Stomach (tissue), 19 donors: Measurements from ENCODE around the gene CDC25C. TPM values are rescaled to one million over a fixed set of nuclear protein-coding genes. Genes with fewer than 3 reads are reported as not detected.

Experiments used
- DNase-seq, 2 donors: peaks; one replicate each; pipeline versions ENCODE4 v3.0.0 to v3.0.0-alpha.2; 2013 to 2019
- H3K27ac ChIP-seq, 5 donors: fragments of 200-600 bp in 4 of 5; sonication (generic) in 4 of 5; one replicate each; pipeline ENCODE4 v1.5.1; 2013 to 2019; ENCODE audit warnings: mild to moderate bottlenecking in 1 of 5, moderate library complexity in 1 of 5
- H3K27me3 ChIP-seq, 3 donors: fragments of 200-600 bp; sonication (generic); one replicate each; pipeline ENCODE4 v1.5.1; 2017 to 2019; ENCODE audit warnings: mixed run types in 1 of 3
- H3K36me3 ChIP-seq, 4 donors: fragments of 200-600 bp; sonication (generic); 1 replicate in 3 of 4; 2 replicates in 1 of 4; pipeline ENCODE4 v1.5.1; 2016 to 2019
- H3K4me1 ChIP-seq, 4 donors: fragments of 200-600 bp; sonication (generic); one replicate each; pipeline ENCODE4 v1.5.1; 2016 to 2019
- H3K4me3 ChIP-seq, 4 donors: fragments of 200-600 bp; sonication (generic) in 3 of 4; one replicate each; pipeline ENCODE4 v1.5.1; 2016 to 2019; ENCODE audit warnings: mild to moderate bottlenecking in 1 of 4
- H3K9me3 ChIP-seq, 4 donors: fragments of 200-600 bp; sonication (generic); one replicate each; pipeline ENCODE4 v1.5.1; 2016 to 2019
- EP300 ChIP-seq: sonication (generic); formaldehyde crosslinking; IDR thresholded peaks from one replicate; pipeline ENCODE4 v1.6.1; 2017; ENCODE audit warnings: antibody characterized with exemption
- POLR2A ChIP-seq, 4 donors: fragments of 450-650 bp; IDR thresholded peaks; one replicate each; pipeline ENCODE4 v1.6.1; 2016; ENCODE audit warnings: antibody characterized with exemption in 4 of 4, control low read depth in 2 of 4, mild to moderate bottlenecking in 1 of 4, moderate library complexity in 1 of 4
- POLR2AphosphoS5 ChIP-seq, 3 donors: sonication (generic); formaldehyde crosslinking; IDR thresholded peaks; one replicate each; pipeline ENCODE4 v1.6.1; 2016; ENCODE audit warnings: antibody characterized with exemption in 3 of 3
- WGBS, 5 donors: extraction: QIAGEN DNeasy Blood & Tissue Kit in 3 of 5; methylation state at CpG; one replicate each; pipeline versions ENCODE4 v1.1.5 to v1.1.7; 2013 to 2018; 5-methylcytosine and 5-hydroxymethylcytosine counted together
- intact Hi-C: fragments of 100-400 bp; cut with DNase I; formaldehyde crosslinking; loops from one replicate; pipeline ENCODE4 v1.15.1; 2023; ENCODE audit warnings: low total_unique reads
- long read RNA-seq, 10 donors: transcript quantifications; one replicate each; lab custom pipeline, GENCODE V29; 2026
- polyA plus RNA-seq, 3 donors: library from polyadenylated mRNA; stranded (reverse); fragments of 200-250 nt; gene quantifications; one replicate each; pipeline ENCODE4 v1.2.3, GENCODE V29; 2013
- total RNA-seq, 5 donors: library from RNA; depleted of rRNA; stranded (reverse); fragments of >200 nt; gene quantifications; one replicate each; pipeline versions ENCODE4 v1.1.0 to v1.2.3, GENCODE V29; 2014 to 2016
- TF ChIP-seq, protein P1 (sequence below), 7 experiments: fragments of 450-650 bp in 4 of 7; fragments of 200-600 bp in 3 of 7; sonication (generic) in 3 of 7; IDR thresholded peaks; one replicate each; pipeline ENCODE4 v1.5.1; 2016 to 2019; ENCODE audit warnings: antibody characterized with exemption in 7 of 7, control low read depth in 2 of 7, mild to moderate bottlenecking in 1 of 7
- donor health status: healthy with polysubstance abuse.
- donor health status: Bipolar disorder and iron deficiency.
- donor health status: healthy.

Gene CDC25C
- 1 to 10 TPM in 2 of 5 donors, not detected in 3; 2.9 to 4.1 TPM for total RNA-seq
- 1 to 10 TPM in 1 of 3 donors, under 1 TPM in 2; 0.75 to 2.1 (median 0.92) TPM for polyA plus RNA-seq
- long read RNA-seq, donor 1, result 0 reads
- long read RNA-seq, donor 2, result 0 reads
- long read RNA-seq, donor 3, result 0 reads
- long read RNA-seq, donor 4, result 0 reads
- long read RNA-seq, donor 5, result 0 reads
- long read RNA-seq, donor 6, partial matches to known transcripts, result 101 of 114 reads
- long read RNA-seq, donor 6, other reads (novel, unspliced or antisense), result 12 of 114 reads
- long read RNA-seq, donor 7, partial matches to known transcripts, result 0 of 1 reads
- long read RNA-seq, donor 7, other reads (novel, unspliced or antisense), result 0 of 1 reads
- long read RNA-seq, donor 8, result 0 reads
- long read RNA-seq, donor 9, partial matches to known transcripts, result 0 of 1 reads
- long read RNA-seq, donor 9, other reads (novel, unspliced or antisense), result 0 of 1 reads
- long read RNA-seq, donor 10, result 0 reads

DNA sequence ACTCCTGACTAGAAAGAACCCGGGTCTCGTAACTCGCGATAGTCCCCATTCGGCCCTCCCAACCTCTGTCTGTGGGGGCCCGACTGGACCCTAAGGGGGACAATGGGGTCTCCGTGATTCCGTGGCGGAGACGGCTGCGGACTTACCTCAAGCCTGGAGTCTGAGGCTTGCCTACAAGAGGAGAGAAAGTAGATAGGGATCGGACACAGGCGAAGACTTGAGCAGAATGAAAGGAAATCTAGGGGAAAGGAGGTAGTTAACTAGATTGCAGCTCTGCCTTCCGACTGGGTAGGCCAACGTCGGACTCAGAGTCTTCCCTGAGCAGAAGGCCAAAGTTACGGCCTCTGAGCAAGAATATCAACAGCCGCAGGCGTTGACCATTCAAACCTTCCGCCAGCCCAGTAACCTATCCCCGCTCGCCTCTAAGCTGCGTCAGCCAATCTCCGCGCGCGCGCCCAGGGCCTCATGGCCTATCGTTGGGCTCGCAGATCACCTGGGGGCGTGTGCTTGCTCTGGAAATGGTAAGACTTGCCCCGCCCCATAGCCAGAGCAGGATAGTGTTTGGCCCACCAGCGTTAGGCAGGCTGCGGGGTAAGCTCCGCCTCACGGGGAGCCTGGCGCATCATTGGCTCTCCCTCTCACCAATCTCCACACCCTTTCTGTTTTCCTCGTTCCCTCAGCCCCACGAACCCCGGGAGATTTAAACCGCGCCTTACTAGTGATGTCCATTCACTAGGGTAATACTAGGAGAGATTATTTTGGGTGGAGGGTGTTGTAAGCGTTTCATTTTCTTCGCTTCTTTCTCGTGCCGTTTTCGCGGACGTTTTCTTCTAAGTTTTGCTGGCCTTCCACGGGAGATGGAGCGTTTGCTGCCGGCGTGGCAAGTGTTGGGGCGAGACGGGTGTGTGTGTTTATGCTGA, at the start of gene CDC25C:
Gene CDC25C (minus strand): TSS at position 356 of the 920 bp plus-strand sequence. CDS start 624 bp downstream, outside the sequence.
- Histone ChIP-seq H3K27me3 (no peaks in the 10 kb centered on the region), H3K27ac (peak within 1 kb of the TSS in 4 of 5 donors; percentile 33 to 57 (median 35)), H3K36me3 (no peaks in the 10 kb centered on the region), H3K4me1 (peaks cover 11 to 27% (median 17%) of the 10 kb centered on the region in 4 donors), H3K9me3 (no peaks in the 10 kb centered on the region), H3K4me3 (peak within 1 kb of the TSS; percentile 35 to 65 (median 54))
- TF ChIP-seq, protein P1, sequence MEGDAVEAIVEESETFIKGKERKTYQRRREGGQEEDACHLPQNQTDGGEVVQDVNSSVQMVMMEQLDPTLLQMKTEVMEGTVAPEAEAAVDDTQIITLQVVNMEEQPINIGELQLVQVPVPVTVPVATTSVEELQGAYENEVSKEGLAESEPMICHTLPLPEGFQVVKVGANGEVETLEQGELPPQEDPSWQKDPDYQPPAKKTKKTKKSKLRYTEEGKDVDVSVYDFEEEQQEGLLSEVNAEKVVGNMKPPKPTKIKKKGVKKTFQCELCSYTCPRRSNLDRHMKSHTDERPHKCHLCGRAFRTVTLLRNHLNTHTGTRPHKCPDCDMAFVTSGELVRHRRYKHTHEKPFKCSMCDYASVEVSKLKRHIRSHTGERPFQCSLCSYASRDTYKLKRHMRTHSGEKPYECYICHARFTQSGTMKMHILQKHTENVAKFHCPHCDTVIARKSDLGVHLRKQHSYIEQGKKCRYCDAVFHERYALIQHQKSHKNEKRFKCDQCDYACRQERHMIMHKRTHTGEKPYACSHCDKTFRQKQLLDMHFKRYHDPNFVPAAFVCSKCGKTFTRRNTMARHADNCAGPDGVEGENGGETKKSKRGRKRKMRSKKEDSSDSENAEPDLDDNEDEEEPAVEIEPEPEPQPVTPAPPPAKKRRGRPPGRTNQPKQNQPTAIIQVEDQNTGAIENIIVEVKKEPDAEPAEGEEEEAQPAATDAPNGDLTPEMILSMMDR (IDR thresholded peaks at IDR 0.05), result no peak
- peak in 2 of 3 donors; percentile 21 to 91 for TF ChIP-seq POLR2AphosphoS5 (IDR thresholded peaks at IDR 0.05)
- 1% methylated on average over 52 to 55 of the region's 55 CpGs for WGBS, 5 donors
- peak; percentile 97 to 100 for DNase-seq
- intact Hi-C loops, result no loop called here

DNA sequence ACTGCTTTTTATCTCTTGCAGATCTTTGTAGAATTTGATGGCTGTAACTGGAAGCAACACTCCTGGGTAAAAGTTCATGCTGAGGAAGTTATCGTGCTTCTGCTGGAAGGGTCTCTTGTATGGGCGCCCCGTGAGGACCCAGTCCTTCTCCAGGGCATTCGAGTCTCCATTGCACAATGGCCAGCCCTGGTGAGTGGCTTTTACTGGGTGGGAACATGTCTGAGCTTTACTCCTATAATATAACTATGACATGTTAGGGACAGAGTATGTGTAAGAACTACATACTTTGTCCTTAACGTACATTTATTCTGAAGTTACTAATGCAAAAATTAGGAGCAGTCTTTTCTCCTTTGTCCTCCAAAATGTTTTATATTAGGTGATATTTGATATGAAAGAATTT, 41.0 kb upstream of the CDC25C start:
- Histone ChIP-seq H3K36me3 (peaks cover 29 to 54% (median 52%) of the 10 kb centered on the region in 4 donors), H3K4me1 (peaks cover 8 to 43% (median 25%) of the 10 kb centered on the region in 4 donors), H3K27me3 (no peaks in the 10 kb centered on the region), H3K27ac (no peak overlapping the region), H3K4me3 (no peak overlapping the region), H3K9me3 (no peaks in the 10 kb centered on the region)
- intact Hi-C loops, result no loop called here
- WGBS, 5 donors, result 65 to 86% (median 75%) methylated on average over 5 of the region's 5 CpGs
- no peak for TF ChIP-seq EP300
- TF ChIP-seq, protein P1 (IDR thresholded peaks at IDR 0.05), result no peak
- no peak for TF ChIP-seq POLR2AphosphoS5 (IDR thresholded peaks at IDR 0.05)
- no peak for TF ChIP-seq POLR2A (IDR thresholded peaks at IDR 0.05)
- no peak for DNase-seq

DNA sequence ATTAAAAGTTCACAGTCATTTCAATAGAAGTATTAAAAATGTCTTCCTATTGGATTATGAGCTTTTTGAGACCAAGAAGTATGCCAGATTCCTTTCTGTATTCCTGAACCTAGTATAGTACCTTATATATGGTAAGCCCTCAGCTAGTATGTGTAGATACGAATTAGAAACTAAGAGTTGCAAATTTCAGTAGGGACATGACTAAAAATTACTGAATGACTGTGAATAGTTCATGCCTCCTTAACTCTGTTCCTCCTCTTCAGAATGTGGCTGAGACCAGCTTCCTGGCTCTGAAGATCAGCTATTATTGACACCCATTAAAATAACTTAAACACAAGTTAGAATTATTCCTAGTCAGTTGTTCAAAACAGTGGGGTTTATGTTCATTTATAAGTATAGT, 40.6 kb upstream of the CDC25C start:
- H3K27ac ChIP-seq, result no peak overlapping the region
- no peaks in the 10 kb centered on the region for H3K27me3 ChIP-seq
- TF ChIP-seq, protein P1 (IDR thresholded peaks at IDR 0.05), result no peak
- TF ChIP-seq EP300 (no peak), POLR2AphosphoS5 (IDR thresholded peaks at IDR 0.05) (no peak), POLR2A (IDR thresholded peaks at IDR 0.05) (no peak)
- H3K4me3 ChIP-seq, result no peak overlapping the region
- H3K9me3 ChIP-seq, result no peaks in the 10 kb centered on the region
- intact Hi-C loops, result no loop called here
- WGBS, 5 donors, result 77 to 88% (median 78%) methylated on average over 1 of the region's 1 CpG
- no peak for DNase-seq
- H3K4me1 ChIP-seq, result peaks cover 12 to 47% (median 28%) of the 10 kb centered on the region in 4 donors
- peaks cover 24 to 50% (median 48%) of the 10 kb centered on the region in 4 donors for H3K36me3 ChIP-seq

DNA sequence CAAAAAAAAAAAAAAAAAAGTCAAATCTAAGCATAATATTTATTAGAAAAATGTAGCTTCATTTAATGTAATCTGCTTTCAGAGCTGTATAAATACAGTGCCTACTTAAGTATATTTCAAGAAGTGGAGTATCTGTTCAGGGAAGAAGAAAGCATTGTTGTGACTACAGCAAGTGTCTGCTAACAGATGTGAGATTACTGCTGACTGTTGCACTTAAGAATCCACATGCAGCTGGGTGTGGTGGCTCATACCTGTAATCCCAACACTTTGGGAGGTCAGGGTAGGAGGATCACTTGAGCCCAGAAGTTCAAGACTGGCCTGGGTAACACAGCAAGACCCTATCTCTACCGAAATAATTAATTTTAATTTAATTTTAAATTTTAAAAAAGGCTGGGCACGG, 39.9 kb upstream of the CDC25C start:
- H3K9me3 ChIP-seq, result no peaks in the 10 kb centered on the region
- H3K36me3 ChIP-seq, result peaks cover 21 to 42% (median 40%) of the 10 kb centered on the region in 4 donors
- TF ChIP-seq, protein P1 (IDR thresholded peaks at IDR 0.05), result no peak
- TF ChIP-seq POLR2A (IDR thresholded peaks at IDR 0.05) (no peak), POLR2AphosphoS5 (IDR thresholded peaks at IDR 0.05) (no peak), EP300 (no peak)
- DNase-seq, result no peak
- peaks cover 19 to 55% (median 35%) of the 10 kb centered on the region in 4 donors for H3K4me1 ChIP-seq
- intact Hi-C loops, result no loop called here
- H3K27ac ChIP-seq, result no peak overlapping the region
- H3K4me3 ChIP-seq, result no peak overlapping the region
- 94 to 98% (median 95%) methylated on average over 2 of the region's 2 CpGs for WGBS, 5 donors
- no peaks in the 10 kb centered on the region for H3K27me3 ChIP-seq
